ENCODE data around the gene NEDD8.

- TF ChIP-seq EZH2 (IDR thresholded peaks at IDR 0.05; ENCODE audit: insufficient read depth, poor library complexity, severe bottlenecking) (no peak), EZH2phosphoT487 (IDR thresholded peaks at IDR 0.05; ENCODE audit: insufficient read depth, low read depth) (no peak)
Measured at GRCh38 chr14:24259282-24260025, 27.3 kb upstream of the NEDD8 start.

Measured in GM23248 (cell line).